GM12874 (cell line): ENCODE measurements around the gene CALML4.

Source experiments
- TF ChIP-seq, protein P1 (sequence below): IDR thresholded peaks from 2 replicates; pipeline ENCODE4 v1.5.1; 2011; ENCODE audit warnings: low read depth, mild to moderate bottlenecking, control low read depth, low read length, moderate library complexity; ENCODE audit not compliant: insufficient read depth

The CALML4 gene

DNA sequence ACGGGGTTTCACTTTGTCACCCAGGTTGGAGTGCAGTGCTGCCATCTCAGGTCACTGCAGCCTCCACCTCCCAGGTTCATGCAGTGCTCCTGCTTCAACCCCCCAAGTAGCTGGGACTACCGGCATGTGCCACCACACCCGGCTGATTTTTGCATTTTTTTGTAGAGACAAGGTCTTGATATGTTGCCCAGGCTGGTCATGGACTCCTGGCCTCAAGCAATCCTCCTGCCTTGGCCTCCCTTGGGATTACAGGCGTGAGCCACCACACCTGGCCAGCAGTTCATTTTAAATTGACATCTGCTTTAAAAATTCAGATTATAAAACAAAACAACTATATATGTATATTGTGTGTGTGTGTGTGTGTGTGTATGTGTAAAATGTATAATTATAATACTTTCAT is 38.3 kb downstream of the CALML4 start:
- TF ChIP-seq, protein P1, sequence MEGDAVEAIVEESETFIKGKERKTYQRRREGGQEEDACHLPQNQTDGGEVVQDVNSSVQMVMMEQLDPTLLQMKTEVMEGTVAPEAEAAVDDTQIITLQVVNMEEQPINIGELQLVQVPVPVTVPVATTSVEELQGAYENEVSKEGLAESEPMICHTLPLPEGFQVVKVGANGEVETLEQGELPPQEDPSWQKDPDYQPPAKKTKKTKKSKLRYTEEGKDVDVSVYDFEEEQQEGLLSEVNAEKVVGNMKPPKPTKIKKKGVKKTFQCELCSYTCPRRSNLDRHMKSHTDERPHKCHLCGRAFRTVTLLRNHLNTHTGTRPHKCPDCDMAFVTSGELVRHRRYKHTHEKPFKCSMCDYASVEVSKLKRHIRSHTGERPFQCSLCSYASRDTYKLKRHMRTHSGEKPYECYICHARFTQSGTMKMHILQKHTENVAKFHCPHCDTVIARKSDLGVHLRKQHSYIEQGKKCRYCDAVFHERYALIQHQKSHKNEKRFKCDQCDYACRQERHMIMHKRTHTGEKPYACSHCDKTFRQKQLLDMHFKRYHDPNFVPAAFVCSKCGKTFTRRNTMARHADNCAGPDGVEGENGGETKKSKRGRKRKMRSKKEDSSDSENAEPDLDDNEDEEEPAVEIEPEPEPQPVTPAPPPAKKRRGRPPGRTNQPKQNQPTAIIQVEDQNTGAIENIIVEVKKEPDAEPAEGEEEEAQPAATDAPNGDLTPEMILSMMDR, result no peak

DNA sequence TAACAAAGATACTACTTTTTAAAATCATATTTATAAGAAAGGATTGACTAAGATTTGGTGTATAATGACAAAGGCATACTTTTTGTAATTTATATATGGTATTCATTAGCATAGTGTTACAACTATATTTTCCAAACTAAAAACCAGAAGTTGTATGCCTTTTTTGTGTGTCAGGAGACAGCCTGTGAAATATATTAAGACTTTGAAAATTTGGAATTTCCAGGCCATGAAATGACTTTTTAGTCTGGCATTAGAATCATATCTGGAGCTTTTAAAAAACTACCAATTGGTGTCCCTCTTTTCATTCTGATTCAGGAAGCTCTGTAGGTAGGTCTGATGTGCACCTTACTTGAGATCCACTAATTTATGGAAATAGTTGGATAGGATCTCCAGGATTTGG is 41.9 kb downstream of the CALML4 start:
- TF ChIP-seq, protein P1, result no peak

DNA sequence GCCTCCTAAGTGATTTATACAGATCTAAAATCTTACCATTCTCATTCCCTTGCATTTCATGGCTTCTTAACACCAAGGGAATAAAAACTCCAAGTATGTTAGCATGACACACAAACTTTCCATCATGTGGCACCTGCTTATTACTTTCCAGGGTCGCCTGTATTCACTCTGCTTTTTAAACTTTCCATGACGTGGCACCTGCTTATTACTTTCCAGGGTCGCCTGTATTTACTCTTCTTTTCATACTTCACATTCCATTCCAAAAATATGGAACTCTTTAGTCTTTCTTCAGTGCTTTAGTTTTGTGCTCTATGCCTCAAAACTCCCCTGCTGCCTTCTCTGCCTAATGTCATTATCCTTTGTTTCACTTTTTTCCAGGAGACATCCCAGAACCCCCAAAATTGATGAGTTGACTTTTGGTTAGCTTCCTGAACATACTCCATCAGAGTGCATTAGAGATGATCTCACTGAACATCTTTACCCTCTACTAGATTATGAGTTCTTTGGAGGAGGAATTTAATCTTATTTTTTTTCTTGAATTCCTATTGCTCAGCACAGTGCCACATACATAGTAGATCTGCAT is 47.0 kb downstream of the CALML4 start:
- TF ChIP-seq, protein P1, result no peak

DNA sequence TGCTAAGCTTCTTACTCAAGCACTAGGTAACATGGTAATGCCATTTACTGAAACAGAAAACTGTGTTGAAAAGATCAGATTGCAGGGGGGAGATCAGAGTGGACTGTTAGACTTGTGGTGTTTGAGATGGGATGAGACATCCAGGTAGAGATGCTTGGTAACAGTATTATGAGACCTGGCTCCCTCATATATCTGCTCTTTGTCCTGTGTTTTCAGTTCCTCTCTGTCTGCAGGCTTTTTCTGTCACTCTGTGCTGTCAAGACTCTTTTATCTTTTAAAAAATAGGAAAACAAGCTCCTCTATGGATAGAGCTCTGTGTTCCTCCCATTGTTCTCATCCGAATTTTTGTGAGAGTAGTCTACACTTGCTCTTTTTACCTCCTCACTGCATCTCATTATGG is 48.1 kb downstream of the CALML4 start:
- TF ChIP-seq, protein P1, result no peak

DNA sequence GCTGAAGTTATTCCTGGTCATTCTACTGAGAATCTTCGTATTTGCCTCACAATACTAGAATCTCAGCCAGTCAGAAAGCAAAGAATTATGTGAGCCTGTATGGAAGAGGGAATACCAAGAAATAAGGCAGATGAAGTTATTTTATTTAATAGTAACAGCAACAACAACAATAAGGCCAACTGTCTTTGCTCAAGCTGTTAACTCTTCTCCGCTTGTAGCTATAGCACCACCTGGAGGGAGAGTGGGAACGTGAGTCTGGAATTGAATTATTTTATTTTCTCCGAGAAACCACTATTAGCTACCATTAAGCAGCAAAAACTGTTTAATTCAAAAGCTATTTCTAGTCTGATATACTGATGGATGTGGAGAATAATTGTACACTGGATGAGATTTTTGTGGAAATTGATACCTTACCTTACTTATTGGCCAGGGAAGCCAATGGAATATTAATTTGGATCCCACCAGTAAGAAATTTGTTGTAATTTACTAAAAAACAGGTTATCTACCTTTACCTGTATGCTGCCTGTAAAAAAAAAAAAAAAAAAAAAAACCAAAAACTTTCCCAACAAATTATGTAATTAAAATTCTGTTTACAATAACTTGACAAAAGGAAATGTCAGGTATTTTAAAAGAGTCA is 50.1 kb downstream of the CALML4 start:
- TF ChIP-seq, protein P1, result peak; percentile 39; the same call in 1 of the 2 replicates

DNA sequence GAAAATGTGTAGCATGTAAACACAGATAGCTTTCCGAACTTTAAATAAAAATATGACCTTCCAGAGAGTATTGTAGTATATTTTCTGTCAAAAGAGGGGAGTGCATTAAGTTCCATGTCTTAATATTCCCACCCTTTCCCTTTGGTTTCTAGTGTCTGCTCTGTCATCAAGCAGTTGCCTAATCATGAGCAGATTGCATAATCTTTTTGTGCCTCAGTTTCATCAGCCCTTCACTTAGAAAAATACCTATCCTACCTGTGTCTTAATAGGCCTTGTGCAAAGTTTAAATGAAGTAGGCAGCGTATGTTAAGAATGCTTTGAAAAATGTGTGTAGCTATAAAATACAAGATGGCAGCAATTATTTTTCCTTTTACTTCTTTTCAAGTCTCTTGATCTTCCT is 52.8 kb downstream of the CALML4 start:
- TF ChIP-seq, protein P1, result no peak

DNA sequence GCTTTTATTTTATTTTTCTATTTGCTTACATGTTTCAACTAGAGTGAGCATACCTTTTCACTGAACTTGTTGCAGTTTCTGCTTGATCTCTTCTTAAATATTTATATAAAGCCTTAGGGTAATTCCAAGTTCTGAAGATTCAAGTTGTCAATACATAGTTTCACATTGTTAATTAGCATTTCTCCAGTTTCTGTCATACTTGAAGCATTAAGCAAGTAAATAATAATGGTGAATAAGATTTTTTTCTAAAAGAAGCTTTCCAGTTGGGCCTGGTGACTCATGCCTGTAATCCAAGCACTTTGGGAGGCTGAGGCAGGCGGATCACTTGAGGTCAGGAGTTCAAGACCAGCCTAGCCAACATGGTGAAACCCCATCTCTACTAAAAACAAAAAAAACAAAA is 53.9 kb downstream of the CALML4 start:
- TF ChIP-seq, protein P1, result no peak
